GM12878 (cell line): ENCODE data around the gene SLC37A2. TPM values are rescaled to one million over a fixed set of nuclear protein-coding genes. Genes with fewer than 3 reads are reported as not detected.

Experiments
- BCL11A ChIP-seq: IDR thresholded peaks from 2 replicates; pipeline ENCODE4 v1.6.1; 2011; ENCODE audit warnings: low read depth, low read length
- BHLHE40 ChIP-seq, 2 experiments: fragments of 450-650 bp in 1 of 2; IDR thresholded peaks; 2 replicates each; pipeline ENCODE4 v1.6.1; 2011 to 2017; ENCODE audit warnings: low read depth in 2 of 2, borderline replicate concordance in 1 of 2, improper control_type of control experiment in 1 of 2, low read length in 1 of 2, mild to moderate bottlenecking in 1 of 2
- CEBPB ChIP-seq, 2 experiments: fragments of 150-350 bp in 1 of 2; IDR thresholded peaks; 2 replicates each; pipeline ENCODE4 v1.6.1; 2012 to 2014; ENCODE audit warnings: low read depth in 2 of 2, low read length in 2 of 2, borderline replicate concordance in 1 of 2, inconsistent platforms in 1 of 2
- CHD2 ChIP-seq: IDR thresholded peaks from 2 replicates; pipeline ENCODE4 v1.6.1; 2011; ENCODE audit warnings: low read depth, low read length, improper control_type of control experiment, borderline replicate concordance
- E2F8 ChIP-seq: fragments of 450-650 bp; IDR thresholded peaks from 2 replicates; pipeline ENCODE4 v1.6.1; 2018; ENCODE audit warnings: mild to moderate bottlenecking, low read depth, moderate library complexity; ENCODE audit not compliant: partially characterized antibody
- E4F1 ChIP-seq: fragments of 450-650 bp; IDR thresholded peaks from 2 replicates; pipeline ENCODE4 v1.6.1; 2018; ENCODE audit warnings: borderline replicate concordance, mild to moderate bottlenecking; ENCODE audit not compliant: partially characterized antibody
- FOS ChIP-seq: IDR thresholded peaks from 3 replicates; pipeline ENCODE4 v1.6.1; 2011; ENCODE audit warnings: borderline replicate concordance; ENCODE audit not compliant: insufficient read length; ENCODE audit errors: extremely low read depth
- HDGF ChIP-seq: fragments of 450-650 bp; IDR thresholded peaks from 2 replicates; pipeline ENCODE4 v1.6.1; 2016; ENCODE audit warnings: antibody characterized with exemption
- JUNB ChIP-seq: IDR thresholded peaks from 2 replicates; pipeline ENCODE4 v1.6.1; 2016; ENCODE audit warnings: antibody characterized with exemption, mild to moderate bottlenecking
- MEF2A ChIP-seq: IDR thresholded peaks from 2 replicates; pipeline ENCODE4 v1.6.1; 2011; ENCODE audit warnings: low read depth, mild to moderate bottlenecking, low read length, moderate library complexity; ENCODE audit not compliant: insufficient read depth
- MTA3 ChIP-seq: IDR thresholded peaks from 2 replicates; pipeline ENCODE4 v1.6.1; 2012; ENCODE audit warnings: low read length, inconsistent platforms, borderline replicate concordance
- NRF1 ChIP-seq: conservative IDR thresholded peaks from 2 replicates; pipeline ENCODE4 v1.6.1; 2011; ENCODE audit warnings: mild to moderate bottlenecking, low read depth, low read length, improper control_type of control experiment
- SKIL ChIP-seq: fragments of 450-650 bp; IDR thresholded peaks from 2 replicates; pipeline ENCODE4 v1.6.1; 2017; ENCODE audit warnings: mild to moderate bottlenecking, low read depth, inconsistent platforms; ENCODE audit not compliant: poor library complexity, severe bottlenecking
- SMAD1 ChIP-seq: fragments of 450-650 bp; IDR thresholded peaks from 2 replicates; pipeline ENCODE4 v1.6.1; 2018; ENCODE audit warnings: mild to moderate bottlenecking, low read depth; ENCODE audit not compliant: partially characterized antibody
- TAF1 ChIP-seq: IDR thresholded peaks from 2 replicates; pipeline ENCODE4 v1.6.1; 2011; ENCODE audit warnings: mild to moderate bottlenecking, low read depth, low read length, borderline replicate concordance
- TBL1XR1 ChIP-seq: IDR thresholded peaks from 2 replicates; pipeline ENCODE4 v1.6.1; 2012; ENCODE audit warnings: low read depth, low read length, improper control_type of control experiment
- ZBTB40 ChIP-seq: fragments of 450-650 bp; IDR thresholded peaks from 2 replicates; pipeline ENCODE4 v1.6.1; 2016; ENCODE audit warnings: mild to moderate bottlenecking, moderate library complexity, borderline replicate concordance
- polyA plus RNA-seq, 11 experiments: library from polyadenylated mRNA; depleted of rRNA in 4 of 11; unstranded in 6 of 11; stranded (reverse) in 5 of 11; fragments of >200 nt; fragmentation: Nextera tagmentation in 4 of 11; fragmentation: Illumina TruSeq in 1 of 11; extraction: Ambion mirVana in 4 of 11; extraction: Trizol in 1 of 11; gene quantifications; 1 replicate in 1 of 11; 2 replicates in 10 of 11; pipeline versions ENCODE4 v1.2.1 to v1.2.3, GENCODE V29; 2011 to 2016; ENCODE audit warnings: inconsistent platforms in 2 of 11, missing spikeins in 2 of 11, low read depth in 1 of 11
- total RNA-seq, 4 experiments: library from RNA; depleted of rRNA in 3 of 4; stranded (reverse); fragments of >200 nt in 3 of 4; fragmentation: Illumina TruSeq in 1 of 4; extraction: Trizol in 1 of 4; gene quantifications; 2 replicates each; pipeline versions ENCODE4 v1.2.1 to v1.2.3, GENCODE V29; 2013 to 2021

SLC37A2 gene
- total and polyA plus RNA-seq, 10 of the 15 experiments (the other 5 are each of a cell fraction or from before 2014, with no cell fraction given), result 0.26 to 9.8 (median 2.0) TPM

- no peak for TF ChIP-seq JUNB
- TF ChIP-seq MEF2A, result peak; percentile 84
- peak; percentile 43; the same call in 1 of the 2 replicates for TF ChIP-seq HDGF
- peak; percentile 89 for TF ChIP-seq CHD2
- TF ChIP-seq TAF1, result peak; percentile 41; the same call in 1 of the 2 replicates
- TF ChIP-seq BCL11A, result peak; percentile 94
- no peak for TF ChIP-seq SMAD1
- no peak; the same call in 1 of the 2 replicates for TF ChIP-seq MTA3
- no peak for TF ChIP-seq CEBPB (IDR thresholded peaks at IDR 0.05; ENCODE audit: borderline replicate concordance in 1 of 2, low read depth in 2 of 2, low read length in 2 of 2)
- TF ChIP-seq NRF1, result no peak
- no peak for TF ChIP-seq E2F8
- TF ChIP-seq ZBTB40, result peak; percentile 76; the same call in 1 of the 2 replicates
- peak; percentile 81 for TF ChIP-seq SKIL
- no peak for TF ChIP-seq E4F1
- no peak for TF ChIP-seq FOS
- TF ChIP-seq TBL1XR1, result peak; percentile 68; the same call in 1 of the 2 replicates
- peak; percentile 78 to 84; a peak in 3 of 4 replicates for TF ChIP-seq BHLHE40 (IDR thresholded peaks at IDR 0.05; ENCODE audit: borderline replicate concordance in 1 of 2, low read depth in 2 of 2, low read length in 1 of 2)
Observed at GRCh38 chr11:125072218-125072960, 9.3 kb downstream of the SLC37A2 start (continued).
